Kidney (tissue), 14 donors: ENCODE data around the gene KNDC1. TPM values are rescaled to one million over a fixed set of nuclear protein-coding genes. Genes with fewer than 3 reads are reported as not detected.

Experiments used
- DNase-seq, 5 donors: peaks; one replicate each; pipeline ENCODE4 v3.0.0-alpha.2; 2013 to 2020
- FAIRE-seq: peaks from 2 replicates; lab custom pipeline; 2012; peaks lifted over from hg19 to GRCh38; lab: Jason Lieb, UNC
- H3K27ac ChIP-seq, 2 donors: one replicate each; pipeline ENCODE4 v1.7.0; 2013; ENCODE audit warnings: low read depth in 2 of 2, low read length in 2 of 2, inconsistent platforms in 1 of 2
- H3K27me3 ChIP-seq: one replicate; pipeline ENCODE4 v1.7.1; 2013; ENCODE audit warnings: low read length, inconsistent platforms; ENCODE audit not compliant: control insufficient read depth, insufficient read depth
- H3K36me3 ChIP-seq, 3 donors: one replicate each; pipeline versions ENCODE4 v1.7.0 to v1.7.1; 2013; ENCODE audit warnings: low read length in 3 of 3, control low read depth in 1 of 3, inconsistent platforms in 1 of 3; ENCODE audit not compliant: insufficient read depth in 3 of 3, control insufficient read depth in 2 of 3
- H3K4me1 ChIP-seq, 3 donors: one replicate each; pipeline versions ENCODE4 v1.7.0 to v1.7.1; 2013; ENCODE audit warnings: low read length in 3 of 3, inconsistent platforms in 1 of 3, low read depth in 1 of 3; ENCODE audit not compliant: control insufficient read depth in 2 of 3, insufficient read depth in 2 of 3
- H3K4me3 ChIP-seq, 3 donors: one replicate each; pipeline versions ENCODE4 v1.7.0 to v1.8.1; 2013; ENCODE audit warnings: low read length in 3 of 3, control low read depth in 1 of 3, inconsistent platforms in 1 of 3
- H3K9ac ChIP-seq, 3 donors: one replicate each; pipeline versions ENCODE4 v1.7.0 to v1.7.1; 2013; ENCODE audit warnings: low read length in 3 of 3, control low read depth in 1 of 3, inconsistent platforms in 1 of 3
- H3K9me3 ChIP-seq, 3 donors: one replicate each; pipeline versions ENCODE4 v1.7.0 to v1.7.1; 2013; ENCODE audit warnings: low read length in 3 of 3, control low read depth in 1 of 3, inconsistent platforms in 1 of 3; ENCODE audit not compliant: control insufficient read depth in 2 of 3, insufficient read depth in 1 of 3
- intact Hi-C: fragments of 100-400 bp; cut with DNase I; formaldehyde crosslinking; loops from one replicate; pipeline ENCODE4 v1.11.1; 2022
- polyA plus RNA-seq: library from polyadenylated mRNA; stranded (reverse); fragments of 350-450 nt; fragmentation: Illumina TruSeq; extraction: RNeasy Lipid Tissue Mini Kit (QIAGEN cat#74804); gene quantifications from one replicate; pipeline ENCODE4 v1.2.3, GENCODE V29; 2014; ENCODE audit warnings: low read depth, low replicate concordance; ENCODE audit not compliant: insufficient read depth
- total RNA-seq: library from RNA; stranded (reverse); fragmentation: NEBNext Ultra II Directional; extraction: Animal tissue kit (Norgen Biotek cat#: 25700); gene quantifications from one replicate; pipeline ENCODE4 v1.2.1, GENCODE V29; 2021
- TF ChIP-seq, protein P1 (sequence below): IDR thresholded peaks from 3 replicates; pipeline ENCODE4 v1.5.1; 2012; ENCODE audit warnings: mild to moderate bottlenecking, moderate library complexity, borderline replicate concordance; ENCODE audit not compliant: insufficient read depth; ENCODE audit errors: extremely low read depth
- donor health status: control.
- donor health status: control.
- donor health status: control.
- donor health status: control.
- donor health status: control.
- donor health status: DM: yes; HTN: yes; CAD: no.
- donor health status: Normal renal cell carcinoma (clear cell type).

The KNDC1 gene
- total and polyA plus RNA-seq, 2 donors from 2014 or later = 0.43 to 8.7 TPM

DNA sequence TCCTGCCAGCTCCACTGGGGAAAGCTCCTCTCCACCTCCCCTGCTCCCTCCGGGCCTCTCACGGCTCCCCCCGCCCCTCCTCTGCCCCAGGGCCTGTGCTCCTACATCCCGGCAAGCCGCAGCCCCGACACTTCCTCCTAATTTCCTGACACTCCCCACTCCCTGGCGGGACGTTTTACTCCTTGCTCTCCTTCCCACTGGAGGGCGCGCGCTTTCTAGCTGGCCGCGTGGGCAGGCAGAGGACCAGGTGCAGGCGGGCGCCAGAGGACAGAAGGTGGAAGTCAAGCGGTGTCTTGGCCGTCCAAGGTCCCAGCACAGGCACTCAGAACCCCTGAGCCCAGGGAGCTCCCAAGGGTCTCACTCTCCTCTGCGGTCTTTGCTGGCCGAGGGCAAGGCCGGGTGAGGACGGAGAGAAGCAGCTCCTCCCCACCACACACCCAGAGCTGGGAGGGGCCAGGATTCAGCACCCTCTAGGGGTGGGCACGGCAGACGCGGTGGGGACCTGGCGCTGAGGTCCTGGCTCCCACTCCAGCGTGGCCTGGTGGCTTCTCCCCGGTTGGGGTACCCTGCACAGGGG is 97.6 kb downstream of the KNDC1 start:
- no peaks in the 10 kb centered on the region for H3K27me3 ChIP-seq
- peaks cover 0 to 13% (median 0%) of the 10 kb centered on the region in 3 donors for H3K4me1 ChIP-seq
- no peak overlapping the region for H3K4me3 ChIP-seq
- intact Hi-C loops = no loop called here
- no peak overlapping the region for H3K9ac ChIP-seq
- no peak overlapping the region for H3K27ac ChIP-seq
- H3K9me3 ChIP-seq = no peaks in the 10 kb centered on the region
- FAIRE-seq (no peak), DNase-seq (peak in 3 of 5 donors; percentile 74 to 90 (median 75))
- TF ChIP-seq, protein P1, sequence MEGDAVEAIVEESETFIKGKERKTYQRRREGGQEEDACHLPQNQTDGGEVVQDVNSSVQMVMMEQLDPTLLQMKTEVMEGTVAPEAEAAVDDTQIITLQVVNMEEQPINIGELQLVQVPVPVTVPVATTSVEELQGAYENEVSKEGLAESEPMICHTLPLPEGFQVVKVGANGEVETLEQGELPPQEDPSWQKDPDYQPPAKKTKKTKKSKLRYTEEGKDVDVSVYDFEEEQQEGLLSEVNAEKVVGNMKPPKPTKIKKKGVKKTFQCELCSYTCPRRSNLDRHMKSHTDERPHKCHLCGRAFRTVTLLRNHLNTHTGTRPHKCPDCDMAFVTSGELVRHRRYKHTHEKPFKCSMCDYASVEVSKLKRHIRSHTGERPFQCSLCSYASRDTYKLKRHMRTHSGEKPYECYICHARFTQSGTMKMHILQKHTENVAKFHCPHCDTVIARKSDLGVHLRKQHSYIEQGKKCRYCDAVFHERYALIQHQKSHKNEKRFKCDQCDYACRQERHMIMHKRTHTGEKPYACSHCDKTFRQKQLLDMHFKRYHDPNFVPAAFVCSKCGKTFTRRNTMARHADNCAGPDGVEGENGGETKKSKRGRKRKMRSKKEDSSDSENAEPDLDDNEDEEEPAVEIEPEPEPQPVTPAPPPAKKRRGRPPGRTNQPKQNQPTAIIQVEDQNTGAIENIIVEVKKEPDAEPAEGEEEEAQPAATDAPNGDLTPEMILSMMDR = peak; percentile 53
- no peaks in the 10 kb centered on the region for H3K36me3 ChIP-seq

DNA sequence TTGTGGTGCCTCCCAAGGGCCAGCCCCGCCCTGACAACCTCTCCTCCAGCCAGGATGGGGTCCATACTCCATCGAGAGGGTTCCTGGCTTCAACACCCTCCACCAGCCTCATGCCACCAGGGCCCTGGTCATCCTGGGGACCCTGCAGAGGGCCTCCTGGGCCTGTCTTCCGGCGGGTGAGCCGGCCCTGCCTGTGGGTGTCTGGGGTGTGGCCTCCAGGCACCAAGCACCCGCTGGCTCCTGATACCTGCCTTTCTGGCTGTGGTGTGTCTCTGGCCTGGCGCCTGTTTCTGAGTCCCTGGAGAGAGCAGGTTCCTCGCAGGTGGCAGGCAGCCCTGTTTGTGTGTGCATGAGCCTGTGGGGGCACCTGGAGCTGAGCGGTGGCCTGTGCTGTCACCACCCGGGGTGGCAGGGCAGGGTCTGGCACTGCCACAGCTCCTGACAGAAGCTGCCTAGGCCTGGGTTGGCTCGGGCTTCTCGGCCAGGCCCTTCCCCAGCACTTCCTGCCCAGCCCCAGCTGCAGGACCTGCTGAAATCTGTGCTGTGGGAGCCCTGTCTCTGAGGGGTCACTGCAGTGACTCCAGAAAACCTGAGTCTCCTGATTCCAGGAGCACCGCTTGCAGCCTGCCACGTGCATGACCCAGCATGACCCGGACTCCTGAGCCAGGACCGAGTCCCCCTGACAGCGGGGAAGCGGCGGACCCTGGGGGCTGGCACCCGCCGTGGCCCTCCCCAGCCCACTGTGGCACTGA is 98.2 kb downstream of the KNDC1 start:
- TF ChIP-seq, protein P1 = no peak

DNA sequence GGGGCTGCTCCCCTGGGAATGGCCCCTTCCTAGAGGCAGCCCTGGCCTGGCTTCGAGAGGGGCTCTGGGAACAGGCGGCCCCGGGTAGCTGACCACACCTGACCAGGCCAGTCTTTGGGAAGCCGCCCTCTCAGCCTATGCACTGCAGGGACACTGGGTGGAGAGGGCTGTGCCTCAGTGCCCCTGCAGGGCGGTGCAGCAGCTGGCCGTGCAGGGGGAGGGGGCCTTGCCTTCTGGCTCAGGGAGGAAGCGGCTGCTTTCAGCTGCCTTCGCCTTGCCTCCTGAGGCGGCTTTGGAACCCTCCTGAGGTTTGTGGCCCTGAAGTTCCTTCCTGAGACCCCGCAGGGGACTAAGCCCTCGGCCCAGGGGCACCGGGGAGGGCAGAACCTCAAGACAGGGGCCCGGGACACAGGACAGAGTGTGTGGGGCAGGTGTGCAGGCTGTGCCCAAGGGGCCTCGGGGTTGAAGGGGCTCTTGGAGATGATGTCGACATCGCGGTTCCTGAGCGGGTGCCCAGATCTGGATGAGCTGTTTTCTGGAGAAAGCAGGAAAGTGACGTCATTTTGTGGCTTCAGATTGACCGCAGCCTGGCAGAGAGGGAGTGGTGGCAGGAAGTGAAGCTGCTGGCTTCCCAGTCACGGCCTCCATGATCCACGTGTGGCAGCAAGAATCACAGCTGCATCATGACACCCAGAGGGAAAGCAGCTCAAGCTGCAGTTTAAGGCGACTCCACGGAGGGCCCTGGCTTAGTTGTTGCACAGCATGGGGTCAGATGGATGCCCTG is 99.0 kb downstream of the KNDC1 start:
- FAIRE-seq (no peak), DNase-seq (peak in 1 of 5 donors; percentile 88)
- no peaks in the 10 kb centered on the region for H3K36me3 ChIP-seq
- H3K4me3 ChIP-seq = no peak overlapping the region
- intact Hi-C loops = no loop called here
- H3K4me1 ChIP-seq = peaks cover 0 to 16% (median 0%) of the 10 kb centered on the region in 3 donors
- H3K27ac ChIP-seq = no peak overlapping the region
- H3K9ac ChIP-seq = no peak overlapping the region
- no peaks in the 10 kb centered on the region for H3K27me3 ChIP-seq
- TF ChIP-seq, protein P1 = no peak
- no peaks in the 10 kb centered on the region for H3K9me3 ChIP-seq

More for the DNA sequence above, 98.2 kb downstream of the KNDC1 start:
- Histone ChIP-seq H3K4me1 (peaks cover 0 to 16% (median 0%) of the 10 kb centered on the region in 3 donors), H3K9ac (no peak overlapping the region), H3K4me3 (no peak overlapping the region), H3K27me3 (no peaks in the 10 kb centered on the region), H3K27ac (no peak overlapping the region), H3K9me3 (no peaks in the 10 kb centered on the region), H3K36me3 (no peaks in the 10 kb centered on the region)
- no peak for FAIRE-seq
- intact Hi-C loops = no loop called here
- no peak for DNase-seq
